Activated gamma-delta T cell treated with anti-CD3 and anti-CD28 coated beads, Interleukin-2, amount 50 U/mL, for 16 hours (primary cell): ENCODE measurements around the gene KCNE1.
"Not testable (repeated sequence)": the region's sequence is repeated elsewhere in the genome, so short reads cannot be mapped to it uniquely, and the experiment has no call there.

Source experiments
- DNase-seq: peaks from one replicate; pipeline ENCODE4 v3.0.0-alpha.2; 2020; ENCODE audit warnings: low read depth

The KCNE1 gene

DNA sequence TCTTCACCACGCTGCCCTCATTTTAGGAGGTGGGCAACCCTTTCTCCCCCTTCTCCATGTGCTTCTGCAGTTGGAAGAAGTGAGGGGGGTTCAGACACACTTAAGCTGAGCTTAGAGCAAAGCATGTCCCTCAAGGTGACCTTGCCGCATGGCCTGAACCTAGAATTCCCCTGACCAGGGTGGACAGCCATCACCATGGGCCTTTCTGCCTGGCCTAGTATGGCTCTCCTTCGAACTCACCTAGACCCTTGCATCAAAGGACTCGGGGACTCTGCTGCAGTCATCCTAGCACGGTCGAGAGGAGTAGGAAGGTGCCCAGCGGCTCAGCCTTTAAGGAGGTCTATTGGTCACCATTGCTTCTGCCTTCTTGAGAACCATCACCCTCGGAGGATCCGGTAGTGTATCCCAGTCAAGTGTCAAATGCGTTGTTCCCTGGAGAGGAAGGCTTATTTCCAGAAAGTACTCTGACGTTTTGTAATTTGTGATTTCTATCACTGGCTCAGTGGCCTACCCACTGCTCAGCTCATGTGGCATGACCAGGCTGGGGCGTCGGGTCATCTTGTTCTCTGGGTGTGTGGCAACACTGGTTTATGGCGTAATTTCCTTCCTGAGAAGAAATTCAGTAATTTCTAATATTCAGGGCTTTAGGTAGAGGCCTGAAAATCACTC is at the start of gene KCNE1:
TSS of gene KCNE1 (minus strand) at position 424 of the 669 bp plus-strand sequence. CDS start 62,576 bp downstream, outside the sequence.
- DNase-seq, result no peak

DNA sequence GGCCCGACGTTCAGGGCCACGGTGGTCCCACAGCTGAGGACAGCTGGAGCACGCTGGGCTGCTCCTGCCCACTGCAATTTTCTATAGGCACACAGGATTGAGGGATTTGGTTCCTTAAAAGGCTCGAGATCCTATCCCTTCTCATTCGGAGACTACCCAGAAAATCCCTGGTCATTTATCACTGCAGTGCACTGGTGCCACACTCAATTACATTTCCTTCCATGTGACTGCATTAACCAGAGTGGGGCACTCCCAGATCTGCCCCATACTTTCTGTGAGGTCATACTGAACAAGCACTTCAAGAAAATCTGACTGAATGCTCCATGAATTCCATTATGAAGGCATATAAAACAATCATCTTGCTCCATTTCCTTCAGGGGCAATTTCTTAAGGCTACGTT is 49.8 kb upstream of the KCNE1 start:
- DNase-seq, result no peak

DNA sequence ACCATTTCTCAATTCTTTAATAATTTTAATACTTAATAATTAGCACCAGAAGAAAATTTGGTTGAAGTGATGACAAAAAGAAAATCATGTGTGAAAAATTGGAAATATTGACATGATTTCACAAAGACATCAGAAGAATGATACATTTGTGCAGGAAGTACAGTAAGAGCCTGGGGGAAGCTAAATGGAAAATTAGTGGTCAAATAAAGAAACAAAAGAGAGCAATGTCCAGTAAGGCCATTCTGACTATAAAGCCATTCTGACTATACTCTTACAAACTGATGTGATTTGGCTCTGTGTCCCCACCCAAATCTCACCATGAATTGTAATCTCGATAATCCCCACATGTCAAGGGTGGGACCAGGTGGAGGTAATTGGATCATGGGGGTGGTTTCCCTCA is 48.6 kb upstream of the KCNE1 start:
- no peak for DNase-seq

DNA sequence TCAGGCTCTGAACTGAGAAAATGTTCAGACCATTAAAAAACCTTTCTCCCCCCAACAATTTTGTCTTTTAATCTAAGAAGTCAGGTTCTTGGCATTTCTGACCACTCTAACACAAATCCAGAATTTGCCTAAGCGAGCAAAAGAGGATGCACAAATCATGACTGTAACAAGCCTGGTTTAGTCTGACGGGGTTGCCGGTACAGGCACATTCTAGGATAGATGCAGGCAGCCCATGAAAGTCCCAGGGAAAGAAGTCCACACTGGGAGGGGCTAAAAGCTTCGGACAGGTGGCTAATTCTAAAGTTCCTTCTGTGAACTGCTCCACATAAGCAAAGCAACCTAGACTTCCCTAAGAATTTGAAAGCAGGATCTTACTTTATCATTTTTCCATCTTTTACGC is 48.0 kb upstream of the KCNE1 start:
- no peak for DNase-seq

DNA sequence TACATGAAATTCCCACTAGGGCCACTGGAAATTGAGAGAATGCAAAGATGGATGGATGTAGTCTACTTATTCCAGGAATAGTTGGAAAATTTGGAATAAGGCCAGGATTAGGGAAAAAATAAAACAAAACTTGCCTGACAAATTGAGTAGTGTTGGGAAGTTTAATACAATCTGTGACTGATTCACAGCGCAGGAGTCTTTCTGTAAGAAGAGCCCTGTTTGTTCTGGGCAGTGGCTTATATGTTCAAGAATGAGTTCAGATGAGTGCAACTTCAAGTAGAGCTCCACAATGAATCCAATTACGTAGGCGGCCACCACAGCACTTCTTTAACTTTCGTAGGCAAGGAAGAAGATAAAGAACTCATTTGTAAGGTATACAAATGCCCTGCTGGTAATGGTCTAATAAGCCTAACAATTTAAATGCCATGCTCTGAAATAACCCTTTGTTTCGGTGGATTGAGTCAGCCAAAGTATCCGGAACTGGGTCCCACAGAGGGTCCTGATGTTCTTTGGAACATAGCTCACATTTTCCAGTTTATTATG is 47.1 kb upstream of the KCNE1 start:
- DNase-seq, result no peak

DNA sequence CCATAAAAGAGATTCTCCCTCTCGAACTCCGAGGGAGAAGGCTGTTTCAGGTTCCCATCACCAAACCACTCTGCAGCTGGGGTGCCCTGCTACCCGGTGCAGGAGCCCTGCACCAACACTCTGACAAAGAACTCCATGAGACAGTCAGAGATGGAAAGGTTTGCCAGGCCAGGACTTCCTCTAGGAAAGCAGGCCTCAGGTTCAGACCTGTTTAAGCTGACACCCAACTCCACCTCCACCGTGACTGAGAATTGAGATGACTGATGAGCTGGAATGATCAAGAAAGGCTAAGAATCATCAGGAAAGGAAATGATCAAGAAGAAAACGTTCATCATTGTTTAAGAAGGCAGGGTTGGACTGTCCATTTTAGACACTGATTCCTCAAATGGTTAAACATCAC is 46.2 kb upstream of the KCNE1 start:
- no peak for DNase-seq

DNA sequence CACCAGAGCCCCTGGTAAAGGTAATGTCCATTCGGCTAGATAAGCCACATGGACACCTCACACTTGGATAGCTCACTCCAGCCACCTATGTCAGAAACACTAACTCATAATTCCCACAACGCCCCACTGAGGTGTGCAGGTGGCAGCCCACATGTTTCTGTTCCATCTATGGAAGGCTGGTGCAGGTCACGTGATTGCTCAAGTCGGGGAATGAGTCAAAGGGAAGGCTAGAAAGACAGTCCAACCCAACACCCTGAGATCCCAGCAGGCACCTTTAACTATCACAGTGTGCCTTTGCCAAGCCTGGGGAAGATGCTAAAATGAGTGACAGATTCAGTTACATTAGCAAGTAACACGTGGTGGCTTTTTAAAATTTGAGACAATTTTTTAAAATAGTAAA is 45.3 kb upstream of the KCNE1 start:
- DNase-seq, result no peak

DNA sequence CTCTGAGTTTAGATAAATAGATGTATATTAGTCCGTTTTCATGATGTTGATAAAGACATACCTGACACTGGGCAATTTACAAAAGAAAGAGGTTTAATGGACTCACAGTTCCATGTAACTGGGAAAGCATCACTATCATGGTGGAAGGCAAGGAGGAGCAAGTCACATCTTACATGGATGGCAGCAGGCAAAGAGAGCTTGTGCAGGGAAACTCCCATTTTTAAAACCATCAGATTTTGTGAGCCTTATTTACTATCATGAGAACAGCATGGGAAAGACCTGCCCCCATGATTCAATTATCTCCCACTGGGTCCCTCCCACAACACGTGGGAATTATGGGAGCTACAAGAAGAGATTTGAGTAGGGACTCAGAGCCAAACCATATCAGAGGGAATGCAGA is 42.7 kb upstream of the KCNE1 start:
- DNase-seq, result not testable (repeated sequence)

DNA sequence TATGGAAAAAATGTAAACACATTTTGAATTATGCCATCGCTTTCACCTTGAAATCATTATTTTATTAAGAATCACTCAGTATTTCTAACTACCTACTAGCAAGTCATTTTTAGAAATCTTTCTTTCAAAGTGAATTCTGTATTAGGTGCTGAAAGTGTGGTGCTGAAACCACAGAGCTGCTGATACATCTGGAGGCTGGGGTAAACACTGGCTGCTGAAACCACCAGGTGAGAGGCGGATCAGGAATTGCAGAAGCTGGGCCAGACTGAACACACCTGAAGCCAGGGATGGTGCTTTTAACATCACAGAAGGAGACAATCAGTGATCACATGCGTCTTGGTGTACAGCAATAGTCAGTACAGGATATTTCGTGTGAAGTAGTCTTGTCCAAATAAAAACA is 42.2 kb upstream of the KCNE1 start:
- DNase-seq, result no peak

DNA sequence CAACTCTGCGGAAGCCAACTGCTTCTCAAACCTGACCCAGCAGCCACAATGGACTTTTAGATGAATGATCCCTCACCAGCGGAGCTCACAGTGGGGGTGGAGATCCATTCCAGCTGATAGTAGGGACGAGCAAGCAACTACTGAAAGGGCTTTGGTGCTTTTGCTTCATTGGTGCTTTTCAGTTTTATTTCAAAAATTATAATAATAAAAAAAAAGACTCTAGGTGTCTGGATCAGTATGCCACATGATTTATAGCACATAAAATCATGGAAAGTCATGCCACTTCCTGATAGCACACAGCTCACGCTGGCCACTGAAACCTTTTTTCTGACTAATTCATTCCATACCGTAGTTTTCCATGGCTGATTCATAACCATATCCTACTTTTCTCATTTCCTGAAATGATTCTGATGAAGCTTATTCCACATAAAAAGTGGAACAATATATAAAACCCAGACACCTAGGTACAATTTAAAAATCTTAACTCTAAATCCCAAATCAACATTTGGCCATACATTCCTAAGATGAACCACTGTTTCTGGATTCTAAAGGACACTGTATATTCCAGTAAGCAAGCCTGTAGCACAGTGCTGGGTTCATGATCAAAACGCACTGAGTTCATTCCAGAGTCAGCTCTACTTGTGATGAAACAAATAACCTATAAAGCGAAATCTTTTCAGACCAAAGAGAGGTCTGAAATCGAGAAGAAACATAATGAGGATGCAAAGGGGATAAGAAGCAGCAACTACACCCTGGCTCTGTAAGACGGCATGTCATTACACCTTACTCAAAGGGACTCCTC is 41.3 kb upstream of the KCNE1 start:
- DNase-seq, result no peak

DNA sequence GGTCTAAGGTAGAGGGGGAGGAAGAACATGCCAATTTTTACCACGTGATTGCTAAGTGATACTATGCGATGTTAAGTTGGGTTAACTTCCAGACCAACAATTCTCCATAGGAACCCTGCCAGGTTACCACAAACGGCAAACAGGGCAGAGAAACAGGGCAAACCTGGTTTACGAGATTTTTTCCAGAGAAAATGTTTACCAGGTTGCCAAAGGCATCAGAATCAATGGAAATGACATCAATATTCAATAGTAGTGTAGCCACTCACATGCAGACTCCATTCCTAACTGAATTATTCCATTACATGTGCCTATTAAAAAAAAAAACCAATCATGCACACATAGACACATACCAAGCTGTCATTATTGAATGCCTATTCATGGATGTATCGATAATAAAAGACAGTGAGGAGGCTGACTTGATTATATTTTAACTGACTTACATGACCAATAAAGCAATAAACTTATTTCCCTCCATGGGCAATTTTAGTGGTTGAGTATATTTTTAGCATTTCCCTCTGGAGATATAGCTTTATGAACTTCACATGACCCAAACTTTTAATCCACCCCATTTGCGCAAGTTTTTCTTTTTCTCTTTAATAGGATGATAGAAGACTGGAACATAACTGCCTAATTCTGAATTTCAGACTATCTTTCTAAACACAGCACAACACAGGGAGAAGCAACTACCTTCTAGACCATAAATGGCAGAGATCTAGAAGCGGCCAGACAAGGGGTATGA is 40.5 kb upstream of the KCNE1 start:
- DNase-seq, result no peak

DNA sequence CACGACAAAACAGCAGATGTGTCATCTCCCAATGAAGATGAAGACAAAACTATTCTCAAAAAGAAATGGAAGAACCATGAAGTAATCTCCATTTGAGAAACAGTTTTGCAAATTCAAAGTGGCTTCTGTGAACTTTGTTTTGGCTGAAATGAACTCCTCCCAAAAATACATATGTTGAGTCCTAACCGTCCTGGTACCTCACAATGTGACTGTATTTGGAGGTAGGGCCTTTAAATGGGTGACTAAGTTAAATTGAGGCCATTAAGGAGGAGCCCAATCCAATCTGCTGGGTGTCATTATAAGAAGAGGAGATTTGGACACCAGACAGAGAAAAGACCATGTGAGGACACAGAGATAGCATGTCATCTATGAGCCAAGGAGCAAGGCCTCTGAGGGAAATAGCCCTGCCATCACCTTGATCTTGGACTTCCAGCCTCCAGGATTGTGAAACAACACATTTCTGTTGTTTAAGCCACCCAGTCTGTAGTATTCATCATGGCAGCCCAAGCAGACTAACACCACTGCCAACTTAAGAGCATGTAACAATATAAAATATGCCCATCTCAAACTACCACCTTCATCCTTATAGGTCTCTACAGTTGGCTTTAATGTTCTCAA is 38.3 kb upstream of the KCNE1 start:
- no peak for DNase-seq

DNA sequence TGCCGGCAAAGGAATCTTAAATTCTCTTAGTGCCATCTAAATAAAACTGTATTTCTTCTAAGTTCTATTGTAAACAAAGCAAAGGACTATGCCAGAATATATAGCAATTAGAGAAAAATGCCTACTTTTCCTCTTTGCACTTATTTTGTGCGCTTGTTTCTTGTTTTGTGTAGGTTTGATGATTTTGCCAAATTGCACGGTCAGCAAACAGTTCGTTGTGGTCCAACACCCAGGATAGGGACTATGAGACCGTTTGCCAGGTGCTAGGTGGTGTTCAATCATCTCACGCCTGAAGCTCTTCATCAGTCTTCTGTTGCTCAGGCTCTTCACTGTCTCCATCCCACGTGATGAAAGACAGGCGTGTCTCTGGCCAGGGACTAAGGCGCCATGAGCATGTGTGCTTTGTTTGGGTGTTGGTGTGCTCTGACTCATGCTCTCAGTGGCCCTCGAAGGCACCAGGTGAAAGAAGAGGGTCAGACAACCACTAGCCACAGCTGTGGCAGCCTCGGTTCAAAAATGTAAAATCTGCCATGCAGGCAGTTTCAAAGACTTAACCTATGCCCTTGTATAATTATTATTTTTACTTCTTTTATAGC is 36.9 kb upstream of the KCNE1 start:
- no peak for DNase-seq

DNA sequence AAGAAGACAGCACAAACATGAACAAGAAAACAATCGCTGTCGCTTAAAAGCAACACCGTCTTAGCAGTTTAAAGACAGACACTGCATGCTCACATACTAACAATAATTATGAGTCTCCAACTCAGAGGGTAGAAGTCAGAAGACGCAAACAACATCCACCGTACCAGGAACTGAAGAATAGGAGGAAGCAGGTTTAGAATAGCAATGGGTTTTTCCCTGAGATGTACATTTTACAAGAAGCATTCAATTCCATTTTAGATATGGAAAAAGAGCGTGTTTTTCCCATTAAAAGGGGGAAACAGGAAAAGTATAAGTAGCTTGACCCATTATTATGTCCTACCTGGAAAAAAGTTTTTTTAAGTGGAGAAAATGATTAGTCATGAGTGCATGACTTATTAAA is 34.5 kb upstream of the KCNE1 start:
- no peak for DNase-seq

DNA sequence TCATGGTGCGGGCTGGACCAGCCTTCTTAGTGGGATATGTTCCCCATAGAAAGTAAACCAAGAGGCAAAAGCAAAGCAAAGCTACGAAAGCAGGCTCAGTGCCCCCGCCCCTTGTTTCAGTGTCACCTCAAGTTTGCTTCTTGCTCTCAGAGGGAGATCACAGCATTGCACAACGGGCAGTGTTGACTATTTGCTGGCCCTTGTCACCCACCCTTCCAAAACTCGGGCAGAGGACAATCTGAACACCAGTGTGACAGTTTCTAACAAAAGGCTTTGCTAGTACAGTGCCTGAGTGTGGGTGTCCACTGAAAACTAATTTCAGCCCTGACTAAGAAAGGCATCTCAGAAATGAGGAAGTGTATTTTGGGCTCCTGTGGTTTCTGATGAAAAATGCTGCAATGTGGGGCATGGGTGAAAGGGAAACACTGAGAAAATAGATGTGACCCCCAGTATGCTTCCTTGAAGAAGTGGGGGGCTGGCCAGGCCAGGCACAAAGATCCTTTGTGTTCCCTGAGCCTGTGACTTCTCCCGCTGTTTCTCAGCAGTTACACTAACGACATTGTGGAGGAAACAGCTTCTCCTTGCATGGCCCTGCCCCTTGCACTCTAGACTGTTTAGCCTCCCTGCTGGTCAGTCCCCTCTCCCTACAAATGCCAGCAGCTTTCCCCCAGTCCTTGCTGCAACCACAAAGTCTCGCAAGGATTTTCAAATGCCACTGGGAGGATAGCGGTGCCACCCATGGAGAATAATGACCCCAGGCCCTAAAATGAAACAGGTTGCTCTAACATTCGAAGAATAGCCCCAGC is 33.3 kb upstream of the KCNE1 start:
- DNase-seq, result no peak

DNA sequence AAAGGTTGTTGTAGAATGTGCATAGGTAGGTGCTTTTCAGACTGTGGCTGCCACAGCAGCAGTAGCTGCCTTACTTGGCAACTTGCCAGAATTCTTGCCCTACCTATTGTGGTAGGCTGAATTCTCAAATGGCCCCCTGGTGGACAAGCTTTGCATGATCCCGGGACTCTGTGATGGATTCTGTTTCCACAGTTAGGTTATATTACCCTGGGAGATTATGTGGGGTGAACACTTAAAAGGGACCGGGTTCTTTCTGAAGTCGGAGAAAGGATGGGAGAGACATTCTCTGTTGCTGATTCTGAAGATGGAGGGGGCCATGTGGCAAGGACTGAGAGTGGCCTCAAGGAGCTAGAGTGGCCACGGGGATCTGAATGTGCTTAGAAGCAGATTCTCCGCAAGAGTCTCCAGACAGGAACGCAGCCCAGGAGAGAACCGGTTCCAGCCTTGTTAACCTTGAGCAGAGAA is 32.1 kb upstream of the KCNE1 start:
- no peak for DNase-seq

DNA sequence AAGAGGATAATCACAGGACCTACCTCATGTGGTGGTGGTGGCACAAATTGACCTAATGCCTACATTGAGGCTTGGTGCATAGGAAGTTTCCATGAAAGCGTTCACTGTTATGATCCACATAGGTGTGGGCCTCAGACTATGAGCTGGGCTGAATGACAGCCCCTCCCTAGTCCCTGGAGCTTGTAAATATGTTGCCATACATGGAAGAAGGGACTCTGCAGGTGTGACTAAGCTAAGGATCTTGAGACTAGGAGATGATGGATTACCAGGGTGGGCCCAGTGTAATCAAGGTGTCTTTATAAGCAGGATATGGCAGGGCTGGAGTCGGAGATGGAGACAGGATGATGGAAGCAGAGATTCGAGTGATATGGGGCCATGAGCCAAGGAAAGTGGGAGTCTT is 31.0 kb upstream of the KCNE1 start:
- DNase-seq, result no peak

DNA sequence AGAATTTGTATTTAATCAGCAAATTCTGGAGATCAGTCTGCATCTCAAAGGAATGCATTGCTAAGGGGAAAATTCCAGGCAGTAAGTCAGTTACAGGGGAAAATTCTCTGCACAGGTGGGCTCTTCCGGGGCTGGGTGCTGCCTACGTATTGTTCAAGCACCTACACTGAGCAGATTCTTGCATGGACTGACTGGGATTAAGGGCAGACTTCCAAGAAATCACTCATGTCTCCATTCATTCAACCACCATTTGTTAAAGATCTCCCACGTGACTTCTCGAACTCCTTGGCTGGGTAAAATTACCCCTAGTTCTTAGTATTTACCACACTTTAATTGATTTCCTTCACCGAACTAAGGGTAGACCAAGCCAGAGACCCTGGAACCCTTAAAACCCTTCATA is 28.2 kb upstream of the KCNE1 start:
- DNase-seq, result no peak

DNA sequence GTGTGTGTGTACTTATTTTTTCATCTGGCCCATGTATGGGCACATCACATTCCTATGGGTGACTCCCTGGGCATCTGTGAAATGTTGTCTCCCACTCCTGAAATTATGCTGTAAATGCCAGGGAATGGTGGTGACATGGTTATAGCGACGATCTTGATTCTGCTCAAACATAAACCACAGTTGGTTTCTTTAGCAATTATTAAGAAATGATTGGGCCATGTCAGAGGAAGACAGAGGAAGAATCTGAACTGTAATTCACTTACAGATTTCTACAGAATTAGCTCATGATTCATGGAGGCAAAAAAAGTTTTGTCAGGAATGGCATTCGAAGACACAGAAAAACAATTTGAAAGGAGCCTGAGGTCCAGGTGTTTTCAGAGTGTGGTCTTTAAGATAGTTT is 25.8 kb upstream of the KCNE1 start:
- DNase-seq, result no peak

DNA sequence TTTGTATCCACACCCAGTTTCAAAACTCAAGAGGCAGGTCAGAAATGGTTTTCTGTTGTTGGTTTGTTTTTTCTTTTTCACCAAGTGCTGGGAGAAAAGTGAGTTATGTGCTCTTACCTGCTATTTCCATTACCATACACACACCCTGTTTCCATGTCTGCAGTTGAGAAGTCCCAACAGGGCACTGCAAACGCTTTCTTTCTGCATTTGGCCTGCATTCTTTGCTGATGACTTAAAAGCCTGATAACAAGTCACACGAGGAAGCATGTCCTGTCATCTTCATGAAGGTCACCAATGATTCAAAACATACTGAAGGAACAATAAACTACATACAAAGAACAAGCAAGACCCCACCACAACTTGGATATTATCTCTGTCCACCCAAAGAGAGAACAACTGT is 24.8 kb upstream of the KCNE1 start:
- DNase-seq, result no peak

DNA sequence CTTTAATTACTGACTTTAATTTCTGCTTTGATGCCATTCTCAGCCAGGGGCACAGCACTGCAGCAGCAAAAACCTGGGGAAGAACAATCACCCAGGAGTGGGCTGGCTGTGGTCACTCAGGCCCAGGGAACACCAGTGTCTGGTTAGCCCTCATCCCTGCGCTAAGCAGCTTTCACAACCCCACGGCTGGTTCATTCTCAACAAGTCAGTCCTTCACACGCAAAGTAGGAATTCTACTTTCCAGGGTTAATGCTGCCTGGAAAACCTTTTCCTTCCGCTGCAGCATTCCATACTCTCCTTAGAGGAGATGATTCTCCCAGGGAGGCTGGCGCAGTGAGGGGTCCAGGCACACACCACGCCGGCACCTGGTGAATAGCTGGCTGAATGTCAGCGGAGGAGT is 24.3 kb upstream of the KCNE1 start:
- DNase-seq, result no peak
